K562 (cell line): ENCODE results near the gene TNN. TPM values are rescaled to one million over a fixed set of nuclear protein-coding genes. Genes with fewer than 3 reads are reported as not detected.

Source experiments
- ATAC-seq: fragments of 200-7000 bp; cut with Tn5 transposase; 3 replicates; pipeline ENCODE4 v1.9.1; 2020; ENCODE audit warnings: moderate library complexity
- BruUV-seq: library from RNA; stranded (reverse); fragments of 400-500 nt; replicated peaks from 2 replicates; lab custom pipeline; 2021; lab: Mats Ljungman, UMichigan
- CTCF ChIA-PET: fragments of 300-600 bp; formaldehyde crosslinking; extraction: SDS; loops from one replicate; lab custom pipeline; 2021; ENCODE audit warnings: low intra/inter-chr PET ratio; lab: Yijun Ruan, JAX
- POLR2A ChIA-PET: fragments of 300-600, 350-650 bp; sonication (Branson Sonifier 250); formaldehyde crosslinking; extraction: SDS; loops from one replicate; lab custom pipeline; 2021; ENCODE audit warnings: antibody characterized with exemption, inconsistent platforms; lab: Yijun Ruan, JAX
- DNase-seq, 4 experiments: peaks; one replicate each; pipeline versions ENCODE4 v3.0.0 to v3.0.0-alpha.2; 2011 to 2018; ENCODE audit warnings: low spot score in 3 of 4, mixed read lengths in 3 of 4; ENCODE audit errors: extremely low read depth in 1 of 4
- FAIRE-seq: peaks from 2 replicates; lab custom pipeline; 2011; peaks lifted over from hg19 to GRCh38; lab: Jason Lieb, UNC
- H2AFZ ChIP-seq: 2 replicates; pipeline ENCODE4 v1.6.0; 2011; ENCODE audit warnings: low read depth, low read length, control low read depth, inconsistent platforms
- H3K27ac ChIP-seq: fragments of 200-600 bp; 3 replicates; pipeline ENCODE4 v1.8.0; 2011; ENCODE audit warnings: low read depth, mild to moderate bottlenecking, control low read depth, inconsistent platforms, low read length, moderate library complexity, mixed read lengths; ENCODE audit errors: extremely low read depth
- H3K27me3 ChIP-seq, 2 experiments: fragments of 300-600 bp in 1 of 2; 2 replicates in 1 of 2; 3 replicates in 1 of 2; pipeline versions ENCODE4 v1.6.0 to v1.8.0; 2011; ENCODE audit warnings: inconsistent platforms in 2 of 2, low read length in 2 of 2, mild to moderate bottlenecking in 1 of 2, mixed read lengths in 1 of 2, moderate library complexity in 1 of 2; ENCODE audit not compliant: control insufficient read depth in 2 of 2, insufficient read depth in 2 of 2
- H3K36me3 ChIP-seq: fragments of 300-600 bp; 3 replicates; pipeline ENCODE4 v1.8.0; 2011; ENCODE audit warnings: mild to moderate bottlenecking, low read length, inconsistent platforms; ENCODE audit not compliant: control insufficient read depth, insufficient read depth
- H3K4me1 ChIP-seq, 2 experiments: fragments of 200-600 bp in 1 of 2; replicated peaks in 1 of 2; 2 replicates in 1 of 2; 3 replicates in 1 of 2; pipeline versions ENCODE4 v1.5.1 to v1.8.0; 2011; ENCODE audit warnings: inconsistent platforms in 2 of 2, low read length in 2 of 2, mild to moderate bottlenecking in 1 of 2, mixed read lengths in 1 of 2, moderate library complexity in 1 of 2; ENCODE audit not compliant: control insufficient read depth in 2 of 2, insufficient read depth in 2 of 2
- H3K4me2 ChIP-seq: 2 replicates; pipeline ENCODE4 v1.6.1; 2011; ENCODE audit warnings: low read length, control low read depth, inconsistent platforms, mixed read lengths; ENCODE audit not compliant: insufficient read depth
- H3K4me3 ChIP-seq: fragments of 200-600 bp; sonication (generic), shearing (Covaris generic); 2 replicates; pipeline ENCODE4 v1.5.1; 2016; ENCODE audit warnings: control low read depth, inconsistent platforms
- H3K79me2 ChIP-seq: fragments of 200-600 bp; 3 replicates; pipeline ENCODE4 v1.8.0; 2011; ENCODE audit warnings: low read length, inconsistent platforms; ENCODE audit not compliant: control insufficient read depth, insufficient read depth
- H3K9ac ChIP-seq, 2 experiments: 2 replicates each; pipeline versions ENCODE4 v1.6.0 to v1.6.1; 2011; ENCODE audit warnings: low read depth in 2 of 2, low read length in 2 of 2, control low read depth in 1 of 2, inconsistent platforms in 1 of 2, mild to moderate bottlenecking in 1 of 2, mixed read lengths in 1 of 2; ENCODE audit not compliant: insufficient read depth in 1 of 2
- H3K9me1 ChIP-seq: one replicate; pipeline ENCODE4 v1.6.0; 2011; ENCODE audit warnings: inconsistent platforms, mild to moderate bottlenecking, low read length, moderate library complexity; ENCODE audit not compliant: control insufficient read depth, insufficient read depth
- H3K9me3 ChIP-seq: replicated peaks from 2 replicates; pipeline ENCODE4 v1.5.1; 2011; ENCODE audit warnings: low read depth, low read length, inconsistent platforms; ENCODE audit not compliant: control insufficient read depth, insufficient read depth
- H4K20me1 ChIP-seq: replicated peaks from 2 replicates; pipeline ENCODE4 v1.6.1; 2011; ENCODE audit warnings: low read length, inconsistent platforms, mixed read lengths; ENCODE audit not compliant: control insufficient read depth, insufficient read depth
- CBX5 ChIP-seq: IDR thresholded peaks from 2 replicates; pipeline ENCODE4 v1.6.1; 2014; ENCODE audit warnings: low read depth, borderline replicate concordance
- FOXK1 ChIP-seq: sonication (generic); formaldehyde crosslinking; IDR thresholded peaks from 2 replicates; pipeline ENCODE4 v1.8.0; 2022; ENCODE audit warnings: missing genetic modification reagents, mild to moderate bottlenecking, borderline replicate concordance
- MECOM ChIP-seq: fragments of 250-450 bp; sonication (Bioruptor Pico); IDR thresholded peaks from 2 replicates; pipeline ENCODE4 v1.8.0; 2022; ENCODE audit warnings: inconsistent platforms
- ZFPM2 ChIP-seq: fragments of 250-450 bp; sonication (Bioruptor Pico); IDR thresholded peaks from 2 replicates; pipeline ENCODE4 v1.5.1; 2022; ENCODE audit warnings: mild to moderate bottlenecking
- WGBS: fragments of 100-300 bp; shearing (Covaris generic); methylation state at CpG from one replicate; pipeline ENCODE4 v1.1.6; 2016; ENCODE audit warnings: low coverage, mixed read lengths; ENCODE audit not compliant: insufficient coverage; ENCODE audit errors: missing lambda C conversion rate; 5-methylcytosine and 5-hydroxymethylcytosine counted together
- in situ Hi-C: fragments of 300-500 bp; cut with MboI; formaldehyde crosslinking; loops from 4 replicates; pipeline ENCODE4 v1.15.0; 2018; ENCODE audit warnings: inconsistent platforms, mixed read lengths
- intact Hi-C: fragments of 100-400 bp; cut with micrococcal nuclease; formaldehyde crosslinking; loops from 2 replicates; pipeline ENCODE4 v1.14.2; 2022
- polyA plus RNA-seq, 8 experiments: library from polyadenylated mRNA; depleted of rRNA in 4 of 8; stranded (reverse) in 5 of 8; unstranded in 3 of 8; fragments of >200 nt; fragmentation: Nextera tagmentation in 2 of 8; fragmentation: Illumina TruSeq in 1 of 8; extraction: Ambion mirVana in 2 of 8; extraction: Trizol in 1 of 8; gene quantifications; 2 replicates each; pipeline versions ENCODE4 v1.2.1 to v1.2.3, GENCODE V29; 2011 to 2014; ENCODE audit warnings: inconsistent platforms in 1 of 8, missing spikeins in 1 of 8
- total RNA-seq, 7 experiments: library from RNA; depleted of rRNA in 6 of 7; stranded (reverse); fragments of >200 nt in 6 of 7; fragmentation: Illumina TruSeq in 2 of 7; extraction: Trizol in 2 of 7; gene quantifications; 2 replicates each; pipeline versions ENCODE4 v1.2.1 to v1.2.3, GENCODE V29; 2011 to 2021; ENCODE audit warnings: low replicate concordance in 1 of 7
- TF ChIP-seq, protein P1 (sequence below), 3 experiments: IDR thresholded peaks in 2 of 3; conservative IDR thresholded peaks in 1 of 3; 2 replicates each; pipeline ENCODE4 v1.5.1; 2011 to 2012; ENCODE audit warnings: low read length in 3 of 3, mild to moderate bottlenecking in 3 of 3, control low read depth in 2 of 3, improper control_type of control experiment in 1 of 3, inconsistent platforms in 1 of 3, low read depth in 1 of 3, mixed read lengths in 1 of 3, moderate library complexity in 1 of 3; ENCODE audit not compliant: insufficient read depth in 2 of 3

TNN gene
- total and polyA plus RNA-seq, 9 of the 15 experiments (the other 6 are each of a cell fraction or from before 2014, with no cell fraction given): 0.01 to 0.09 (median 0.07) TPM; not detected in 4

- DNase-seq: no peak
- Histone ChIP-seq H4K20me1 (no peaks in the 10 kb centered on the region), H3K4me1 (peaks cover 0 to 5% of the 10 kb centered on the region in 2 experiments; a peak in 1 of 5 replicates), H3K4me3 (no peak overlapping the region), H3K9me1 (no peaks in the 10 kb centered on the region), H3K36me3 (no peaks in the 10 kb centered on the region), H3K79me2 (no peaks in the 10 kb centered on the region), H3K27ac (no peak overlapping the region), H3K4me2 (no peak overlapping the region), H3K9ac (no peak overlapping the region), H3K9me3 (no peaks in the 10 kb centered on the region), H2AFZ (no peak overlapping the region), H3K27me3 (peaks cover 13 to 51% of the 10 kb centered on the region in 2 experiments)
- ChIA-PET CTCF (interaction anchor here (0.5 to 2.4 kb wide), 2 partner anchors 116 to 171 kb away, joined by 3 to 9 read pairs; no protein-coding TSS in a partner anchor), POLR2A (no interaction called here)
- no peak for FAIRE-seq
- no peak for TF ChIP-seq FOXK1
- no peak for TF ChIP-seq CBX5
- TF ChIP-seq ZFPM2 (CRISPR knock-in tag): no peak
- in situ Hi-C loops (loop anchor here (5.0 kb wide), 1 partner anchor 174 kb away; no protein-coding TSS in a partner anchor), intact Hi-C loops (no loop called here)
- WGBS: 7% methylated on average over 7 of the region's 7 CpGs
- BruUV-seq: no TSS peak
- ATAC-seq: no peak
These were observed 80.4 kb downstream of the TNN start for GRCh38 chr1:175148068-175148467.

DNA sequence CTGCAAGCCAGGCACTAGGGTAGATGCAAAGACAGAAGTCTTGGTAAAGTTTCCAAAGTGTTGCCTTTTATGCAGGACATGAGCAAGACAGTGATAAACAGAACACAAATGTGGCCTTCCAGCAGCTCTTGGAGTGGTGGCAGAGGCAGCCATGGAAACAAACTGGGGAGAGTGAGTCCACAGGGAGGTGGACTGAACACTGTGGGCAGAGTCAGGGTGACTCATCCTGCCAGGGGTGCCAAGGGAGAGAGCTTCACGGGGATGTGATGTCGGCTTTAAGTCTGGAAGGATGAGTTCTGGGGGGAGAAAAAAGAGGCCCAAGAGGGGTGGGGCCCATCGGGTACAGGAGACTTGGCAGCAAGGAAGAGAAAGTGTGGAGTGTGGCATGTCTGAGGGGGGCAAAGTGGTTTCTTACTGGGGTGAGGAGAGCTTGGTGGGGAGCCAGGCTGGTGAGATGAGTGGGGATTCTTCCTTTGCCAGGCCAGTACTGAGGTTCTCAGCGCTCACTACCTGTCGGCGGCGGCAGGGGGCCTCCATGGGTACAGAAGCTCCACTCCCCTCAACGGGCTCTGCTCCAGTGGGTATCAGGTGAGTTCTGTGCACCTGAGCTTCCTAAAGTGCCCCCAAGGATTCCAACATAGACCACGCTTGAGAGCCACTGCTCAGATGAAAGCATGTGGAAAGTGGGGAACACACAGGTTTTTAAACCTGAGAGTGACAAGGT is 83.1 kb downstream of the TNN start:
- peak in 1 of 4 experiments; percentile 22 for DNase-seq
- intact Hi-C loops (loop anchor here (5.0 kb wide), 2 partner anchors 222 to 282 kb away; no protein-coding TSS in a partner anchor), in situ Hi-C loops (no loop called here)
- FAIRE-seq: no peak
- ATAC-seq: peak; percentile 32; the same call in 1 of the 3 replicates
- no peaks in the 10 kb centered on the region for H3K9me1 ChIP-seq
- no peak overlapping the region for H3K27ac ChIP-seq
- no peaks in the 10 kb centered on the region for H3K79me2 ChIP-seq
- H4K20me1 ChIP-seq: no peaks in the 10 kb centered on the region; the same call in 1 of the 2 replicates
- POLR2A ChIA-PET: interaction anchor here (0.6 to 1.8 kb wide), 10 partner anchors 10 to 712 kb away, joined by 3 to 7 read pairs (median 4); partner anchors contain the start of gene MRPS14
- no peaks in the 10 kb centered on the region for H3K36me3 ChIP-seq
- TF ChIP-seq, protein P1, sequence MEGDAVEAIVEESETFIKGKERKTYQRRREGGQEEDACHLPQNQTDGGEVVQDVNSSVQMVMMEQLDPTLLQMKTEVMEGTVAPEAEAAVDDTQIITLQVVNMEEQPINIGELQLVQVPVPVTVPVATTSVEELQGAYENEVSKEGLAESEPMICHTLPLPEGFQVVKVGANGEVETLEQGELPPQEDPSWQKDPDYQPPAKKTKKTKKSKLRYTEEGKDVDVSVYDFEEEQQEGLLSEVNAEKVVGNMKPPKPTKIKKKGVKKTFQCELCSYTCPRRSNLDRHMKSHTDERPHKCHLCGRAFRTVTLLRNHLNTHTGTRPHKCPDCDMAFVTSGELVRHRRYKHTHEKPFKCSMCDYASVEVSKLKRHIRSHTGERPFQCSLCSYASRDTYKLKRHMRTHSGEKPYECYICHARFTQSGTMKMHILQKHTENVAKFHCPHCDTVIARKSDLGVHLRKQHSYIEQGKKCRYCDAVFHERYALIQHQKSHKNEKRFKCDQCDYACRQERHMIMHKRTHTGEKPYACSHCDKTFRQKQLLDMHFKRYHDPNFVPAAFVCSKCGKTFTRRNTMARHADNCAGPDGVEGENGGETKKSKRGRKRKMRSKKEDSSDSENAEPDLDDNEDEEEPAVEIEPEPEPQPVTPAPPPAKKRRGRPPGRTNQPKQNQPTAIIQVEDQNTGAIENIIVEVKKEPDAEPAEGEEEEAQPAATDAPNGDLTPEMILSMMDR (IDR thresholded peaks at IDR 0.05 in 2 of 3, conservative IDR thresholded peaks at IDR 0.05 in 1 of 3; ENCODE audit: insufficient read depth in 2 of 3, low read depth in 1 of 3, low read length in 3 of 3): peak; percentile 4 to 28 (median 12); a peak in 1 of 6 replicates
- TF ChIP-seq MECOM: no peak
- H3K9ac ChIP-seq: no peak overlapping the region
- H3K4me2 ChIP-seq: no peak overlapping the region
- WGBS: 0% methylated on average over 9 of the region's 9 CpGs
- H3K4me1 ChIP-seq: peaks cover 0 to 5% of the 10 kb centered on the region in 2 experiments; a peak in 1 of 5 replicates
- no peak overlapping the region for H3K4me3 ChIP-seq
- no peak overlapping the region for H2AFZ ChIP-seq
- peaks cover 11 to 40% of the 10 kb centered on the region in 2 experiments for H3K27me3 ChIP-seq
- no peaks in the 10 kb centered on the region for H3K9me3 ChIP-seq
- CTCF ChIA-PET: interaction anchor here (1.1 to 2.7 kb wide), 2 partner anchors 64 to 169 kb away, joined by 4 to 39 read pairs; no protein-coding TSS in a partner anchor
- BruUV-seq: no TSS peak
